ENCODE results near the gene DNAJC25. TPM values are rescaled to one million over a fixed set of nuclear protein-coding genes. Genes with fewer than 3 reads are reported as not detected.

The DNAJC25 gene
- total and polyA plus RNA-seq, 2 of the 8 experiments (the other 6 are each of a cell fraction or from before 2014, with no cell fraction given): 2.7 to 6.2 TPM

DNA sequence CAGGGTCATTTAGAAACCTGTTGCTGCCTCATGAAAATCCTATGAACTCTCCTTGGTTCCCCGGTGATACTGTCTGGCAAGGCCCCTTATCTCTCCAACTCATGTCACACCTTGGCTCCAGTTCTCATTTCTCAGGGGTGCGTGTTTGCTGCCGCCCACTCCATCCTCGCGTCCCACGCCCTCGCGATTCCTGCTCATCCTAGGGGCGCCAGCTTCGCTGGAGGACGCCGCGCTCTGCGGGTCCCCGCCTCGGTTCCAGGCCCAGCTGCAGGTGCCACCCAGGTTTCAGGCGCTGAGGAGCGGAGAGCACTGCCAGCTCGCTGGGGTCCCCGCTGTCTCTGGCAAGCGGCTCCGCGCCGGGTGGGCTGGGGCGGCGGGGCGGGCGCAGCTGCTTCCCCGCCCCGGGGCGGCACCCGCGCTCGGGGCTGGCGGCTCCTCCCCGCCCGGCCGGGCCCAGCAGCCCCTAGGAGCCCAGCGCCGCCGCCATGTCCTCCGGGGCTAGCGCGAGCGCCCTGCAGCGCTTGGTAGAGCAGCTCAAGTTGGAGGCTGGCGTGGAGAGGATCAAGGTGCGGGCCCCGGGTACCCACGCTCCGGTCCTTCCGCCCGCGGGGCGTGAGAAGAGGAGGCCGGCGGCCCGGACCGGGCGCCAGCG lies 30.1 kb downstream of the DNAJC25 start, which contains the start of gene GNG10 (continued):
- TF ChIP-seq, protein P1, sequence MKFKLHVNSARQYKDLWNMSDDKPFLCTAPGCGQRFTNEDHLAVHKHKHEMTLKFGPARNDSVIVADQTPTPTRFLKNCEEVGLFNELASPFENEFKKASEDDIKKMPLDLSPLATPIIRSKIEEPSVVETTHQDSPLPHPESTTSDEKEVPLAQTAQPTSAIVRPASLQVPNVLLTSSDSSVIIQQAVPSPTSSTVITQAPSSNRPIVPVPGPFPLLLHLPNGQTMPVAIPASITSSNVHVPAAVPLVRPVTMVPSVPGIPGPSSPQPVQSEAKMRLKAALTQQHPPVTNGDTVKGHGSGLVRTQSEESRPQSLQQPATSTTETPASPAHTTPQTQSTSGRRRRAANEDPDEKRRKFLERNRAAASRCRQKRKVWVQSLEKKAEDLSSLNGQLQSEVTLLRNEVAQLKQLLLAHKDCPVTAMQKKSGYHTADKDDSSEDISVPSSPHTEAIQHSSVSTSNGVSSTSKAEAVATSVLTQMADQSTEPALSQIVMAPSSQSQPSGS (IDR thresholded peaks at IDR 0.05; ENCODE audit: low read length): no peak
- TF ChIP-seq SAP30 (IDR thresholded peaks at IDR 0.05; ENCODE audit: insufficient read depth, insufficient replicate concordance, low read length) (no peak), ASH2L (IDR thresholded peaks at IDR 0.05; ENCODE audit: low read length) (peak; percentile 19), TAF1 (IDR thresholded peaks at IDR 0.05; ENCODE audit: low read depth, low read length) (peak; percentile 46; the same call in 1 of the 2 replicates), POU5F1 (IDR thresholded peaks at IDR 0.05; ENCODE audit: low read depth, low read length) (no peak), YY1 (IDR thresholded peaks at IDR 0.05; ENCODE audit: low read depth, low read length) (peak; percentile 54; the same call in 1 of the 2 replicates), POLR2A (IDR thresholded peaks at IDR 0.05; ENCODE audit: control extremely low read depth in 1 of 2, low read depth in 2 of 2, low read length in 2 of 2) (no peak; a peak in 1 of 3 replicates), RNF2 (IDR thresholded peaks at IDR 0.05; ENCODE audit: borderline replicate concordance, low read depth, low read length, missing control alignments, poor library complexity, severe bottlenecking) (no peak), SP2 (IDR thresholded peaks at IDR 0.05; ENCODE audit: low read length) (no peak), CBX5 (IDR thresholded peaks at IDR 0.05; ENCODE audit: low read depth, low read length) (no peak), TBP (IDR thresholded peaks at IDR 0.05; ENCODE audit: low read depth, low read length) (peak; percentile 24; the same call in 1 of the 2 replicates), TEAD4 (IDR thresholded peaks at IDR 0.05; ENCODE audit: low read depth, low read length) (no peak), EP300 (IDR thresholded peaks at IDR 0.05; ENCODE audit: borderline replicate concordance in 1 of 2, low read depth in 2 of 2, low read length in 2 of 2) (no peak), CHD1 (IDR thresholded peaks at IDR 0.05; ENCODE audit: low read depth, low read length) (no peak), KDM4A (IDR thresholded peaks at IDR 0.05; ENCODE audit: low read depth, low read length, severe bottlenecking) (peak; percentile 86)
